ENCODE measurements around the gene DGKQ.
"Not testable (repeated sequence)": the region's sequence is repeated elsewhere in the genome, so short reads cannot be mapped to it uniquely, and the experiment has no call there.

The DGKQ gene

GRCh38 chr4:1009542-1010394 is 36.4 kb upstream of the DGKQ start:
- no peak for DNase-seq

- no peak for DNase-seq
These were observed 35.6 kb upstream of the DGKQ start for GRCh38 chr4:1008840-1009541.

- DNase-seq, result no peak
These were observed 33.5 kb upstream of the DGKQ start for GRCh38 chr4:1006856-1007255.

- no peak for DNase-seq
These were observed 31.5 kb upstream of the DGKQ start for GRCh38 chr4:1004557-1005485.

GRCh38 chr4:1004071-1004418 is 30.7 kb upstream of the DGKQ start:
- no peak for DNase-seq

GRCh38 chr4:1003271-1004070 is 30.1 kb upstream of the DGKQ start:
- DNase-seq, result no peak

- no peak for DNase-seq
These were observed 29.4 kb upstream of the DGKQ start for GRCh38 chr4:1002631-1003251.

GRCh38 chr4:1002131-1002630 is 28.8 kb upstream of the DGKQ start:
- no peak for DNase-seq

- DNase-seq, result no peak
These were observed 28.3 kb upstream of the DGKQ start for GRCh38 chr4:1001561-1002130.

- DNase-seq, result no peak
These were observed 27.4 kb upstream of the DGKQ start for GRCh38 chr4:1000686-1001260.

- DNase-seq, result no peak
These were observed 26.6 kb upstream of the DGKQ start for GRCh38 chr4:999882-1000425.

- DNase-seq, result not testable (repeated sequence)
These were observed 26.0 kb upstream of the DGKQ start for GRCh38 chr4:999240-999863.

GRCh38 chr4:998096-998691 is 24.8 kb upstream of the DGKQ start:
- DNase-seq, result no peak

GRCh38 chr4:997375-998071 is 24.2 kb upstream of the DGKQ start:
- no peak for DNase-seq

GRCh38 chr4:996997-997374 is 23.6 kb upstream of the DGKQ start:
- no peak for DNase-seq

- DNase-seq, result no peak
These were observed 22.9 kb upstream of the DGKQ start for GRCh38 chr4:996030-996996.

- no peak for DNase-seq
These were observed 22.1 kb upstream of the DGKQ start for GRCh38 chr4:995311-996026.

Data from NCI-H2171 (cell line).